MCF 10A (cell line): ENCODE data around the gene TXNDC5. TPM values are rescaled to one million over a fixed set of nuclear protein-coding genes. Genes with fewer than 3 reads are reported as not detected.

ENCODE experiments used
- BruUV-seq: library from RNA; stranded (reverse); fragments of 400-500 nt; replicated peaks from 2 replicates; lab custom pipeline; 2021; lab: Mats Ljungman, UMichigan
- CTCF ChIA-PET: fragments of 300-600 bp; sonication (Branson Sonifier 250); formaldehyde crosslinking; extraction: SDS; loops from one replicate; lab custom pipeline; 2021; ENCODE audit warnings: antibody characterized with exemption, inconsistent platforms; lab: Yijun Ruan, JAX
- POLR2A ChIA-PET: fragments of 300-600, 350-650 bp; sonication (Branson Sonifier 250); formaldehyde crosslinking; extraction: SDS; loops from one replicate; lab custom pipeline; 2020; ENCODE audit warnings: antibody characterized with exemption, inconsistent platforms; lab: Yijun Ruan, JAX
- DNase-seq: peaks from one replicate; pipeline ENCODE4 v3.0.0-alpha.2; 2018; ENCODE audit not compliant: unreplicated experiment
- H3K27ac Mint-ChIP-seq: one replicate; pipeline ENCODE4 v1.8.0; 2022; ENCODE audit warnings: mild to moderate bottlenecking, low read depth, mixed read lengths; ENCODE audit not compliant: unreplicated experiment
- H3K27me3 Mint-ChIP-seq: one replicate; pipeline ENCODE4 v1.8.0; 2022; ENCODE audit warnings: mixed read lengths; ENCODE audit not compliant: insufficient read depth, unreplicated experiment
- H3K36me3 Mint-ChIP-seq: one replicate; pipeline ENCODE4 v1.8.0; 2022; ENCODE audit warnings: mild to moderate bottlenecking, moderate library complexity, mixed read lengths; ENCODE audit not compliant: insufficient read depth, unreplicated experiment
- H3K4me1 Mint-ChIP-seq: one replicate; pipeline ENCODE4 v1.8.0; 2022; ENCODE audit warnings: mixed read lengths; ENCODE audit not compliant: insufficient read depth, unreplicated experiment
- H3K4me3 Mint-ChIP-seq: one replicate; pipeline ENCODE4 v1.8.0; 2022; ENCODE audit warnings: mild to moderate bottlenecking, moderate library complexity, mixed read lengths; ENCODE audit not compliant: unreplicated experiment
- H3K9me3 Mint-ChIP-seq: one replicate; pipeline ENCODE4 v1.8.0; 2022; ENCODE audit warnings: mixed read lengths; ENCODE audit not compliant: unreplicated experiment
- CTCF ChIP-seq: fragments of 200-600 bp; IDR thresholded peaks from one replicate; pipeline ENCODE4 v1.8.0; 2022; ENCODE audit warnings: antibody characterized with exemption, mild to moderate bottlenecking; ENCODE audit not compliant: unreplicated experiment
- intact Hi-C: fragments of 100-400 bp; cut with micrococcal nuclease; formaldehyde crosslinking; loops from 2 replicates; pipeline ENCODE4 v1.14.1; 2022
- total RNA-seq: library from RNA; stranded (reverse); gene quantifications from 2 replicates; pipeline ENCODE4 v1.2.3, GENCODE V29; 2022

TXNDC5 gene
- total RNA-seq, 1 experiment from 2014 or later = 195 TPM

- TF ChIP-seq CTCF = no peak
- no TSS peak for BruUV-seq
- peaks cover 4% of the 10 kb centered on the region for H3K4me1 Mint-ChIP-seq
- DNase-seq = no peak
- ChIA-PET CTCF (interaction anchor here (0.7 to 1.0 kb wide), 2 partner anchors 24 to 212 kb away, joined by 3 read pairs; no protein-coding TSS in a partner anchor), POLR2A (no interaction called here)
- no peak overlapping the region for H3K27ac Mint-ChIP-seq
- H3K4me3 Mint-ChIP-seq = no peak overlapping the region
- intact Hi-C loops = no loop called here
- H3K36me3 Mint-ChIP-seq = no peaks in the 10 kb centered on the region
- H3K9me3 Mint-ChIP-seq = no peaks in the 10 kb centered on the region
- peaks cover 4% of the 10 kb centered on the region for H3K27me3 Mint-ChIP-seq
Measured at GRCh38 chr6:7939184-7939863, 28.7 kb upstream of the TXNDC5 start.

GRCh38 chr6:7938562-7939183 lies 28.1 kb upstream of the TXNDC5 start:
- peaks cover 4% of the 10 kb centered on the region for H3K4me1 Mint-ChIP-seq
- H3K9me3 Mint-ChIP-seq = no peaks in the 10 kb centered on the region
- no peak for TF ChIP-seq CTCF
- H3K27ac Mint-ChIP-seq = no peak overlapping the region
- POLR2A ChIA-PET = interaction anchor here (0.5 kb wide), 1 partner anchor 16 kb away, joined by 3 read pairs; no protein-coding TSS in a partner anchor
- DNase-seq = no peak
- H3K27me3 Mint-ChIP-seq = peaks cover 10% of the 10 kb centered on the region
- intact Hi-C loops = no loop called here
- no peaks in the 10 kb centered on the region for H3K36me3 Mint-ChIP-seq
- BruUV-seq = no TSS peak
- CTCF ChIA-PET = interaction anchor here (0.7 to 1.1 kb wide), 4 partner anchors 12 to 119 kb away, joined by 3 to 4 read pairs (median 3); no protein-coding TSS in a partner anchor
- H3K4me3 Mint-ChIP-seq = no peak overlapping the region

- intact Hi-C loops = no loop called here
- H3K36me3 Mint-ChIP-seq = no peaks in the 10 kb centered on the region
- H3K4me3 Mint-ChIP-seq = no peak overlapping the region
- no peak overlapping the region for H3K27ac Mint-ChIP-seq
- H3K9me3 Mint-ChIP-seq = no peaks in the 10 kb centered on the region
- no peak for DNase-seq
- H3K27me3 Mint-ChIP-seq = peaks cover 23% of the 10 kb centered on the region
- CTCF ChIA-PET = interaction anchor here (1.0 kb wide), 1 partner anchor 126 kb away, joined by 3 read pairs; no protein-coding TSS in a partner anchor
- no TSS peak for BruUV-seq
- no peak for TF ChIP-seq CTCF
- POLR2A ChIA-PET = no interaction called here
- no peaks in the 10 kb centered on the region for H3K4me1 Mint-ChIP-seq
Measured at GRCh38 chr6:7933794-7934193, 23.2 kb upstream of the TXNDC5 start.

- BruUV-seq = no TSS peak
- ChIA-PET POLR2A (no interaction called here), CTCF (interaction anchor here (1.0 kb wide), 1 partner anchor 127 kb away, joined by 3 read pairs; no protein-coding TSS in a partner anchor)
- no peak overlapping the region for H3K4me3 Mint-ChIP-seq
- H3K27me3 Mint-ChIP-seq = peaks cover 35% of the 10 kb centered on the region
- H3K4me1 Mint-ChIP-seq = no peaks in the 10 kb centered on the region
- H3K9me3 Mint-ChIP-seq = no peaks in the 10 kb centered on the region
- intact Hi-C loops = no loop called here
- H3K36me3 Mint-ChIP-seq = no peaks in the 10 kb centered on the region
- no peak for DNase-seq
- TF ChIP-seq CTCF = no peak
- no peak overlapping the region for H3K27ac Mint-ChIP-seq
Measured at GRCh38 chr6:7932625-7933024, 22.0 kb upstream of the TXNDC5 start.
